HFF-Myc (cell line): Measurements from ENCODE around the gene SH3RF1.

ENCODE experiments used
- DNase-seq: peaks from one replicate; pipeline ENCODE4 v3.0.0-alpha.2; 2011; ENCODE audit warnings: low read depth; ENCODE audit errors: extremely low read depth
- H3K4me3 ChIP-seq: replicated peaks from 2 replicates; pipeline ENCODE4 v1.5.1; 2011; ENCODE audit warnings: low read depth, mild to moderate bottlenecking, control low read depth, low read length
- CTCF ChIP-seq: IDR thresholded peaks from 2 replicates; pipeline ENCODE4 v1.5.1; 2012; ENCODE audit warnings: mild to moderate bottlenecking, low read depth, low read length, control low read depth; ENCODE audit errors: missing control alignments

SH3RF1 gene

GRCh38 chr4:169270810-169271691 lies at the start of gene SH3RF1:
SH3RF1 (minus strand) TSS chr4:169270956; CDS start chr4:169269212, 1,744 bp downstream.
- DNase-seq: no peak
- peak; percentile 7 for TF ChIP-seq CTCF
- peak within 1 kb of the TSS; percentile 88 for H3K4me3 ChIP-seq

- no peak for DNase-seq
- H3K4me3 ChIP-seq: no peak overlapping the region
- no peak for TF ChIP-seq CTCF
Measured at GRCh38 chr4:169315530-169316343, 45.0 kb upstream of the SH3RF1 start.

GRCh38 chr4:169314906-169315305 lies 44.1 kb upstream of the SH3RF1 start:
- H3K4me3 ChIP-seq: no peak overlapping the region
- peak; percentile 20 for DNase-seq
- no peak for TF ChIP-seq CTCF

- TF ChIP-seq CTCF: no peak
- no peak for DNase-seq
- no peak overlapping the region for H3K4me3 ChIP-seq
Measured at GRCh38 chr4:169313732-169314131, 43.0 kb upstream of the SH3RF1 start.

DNA sequence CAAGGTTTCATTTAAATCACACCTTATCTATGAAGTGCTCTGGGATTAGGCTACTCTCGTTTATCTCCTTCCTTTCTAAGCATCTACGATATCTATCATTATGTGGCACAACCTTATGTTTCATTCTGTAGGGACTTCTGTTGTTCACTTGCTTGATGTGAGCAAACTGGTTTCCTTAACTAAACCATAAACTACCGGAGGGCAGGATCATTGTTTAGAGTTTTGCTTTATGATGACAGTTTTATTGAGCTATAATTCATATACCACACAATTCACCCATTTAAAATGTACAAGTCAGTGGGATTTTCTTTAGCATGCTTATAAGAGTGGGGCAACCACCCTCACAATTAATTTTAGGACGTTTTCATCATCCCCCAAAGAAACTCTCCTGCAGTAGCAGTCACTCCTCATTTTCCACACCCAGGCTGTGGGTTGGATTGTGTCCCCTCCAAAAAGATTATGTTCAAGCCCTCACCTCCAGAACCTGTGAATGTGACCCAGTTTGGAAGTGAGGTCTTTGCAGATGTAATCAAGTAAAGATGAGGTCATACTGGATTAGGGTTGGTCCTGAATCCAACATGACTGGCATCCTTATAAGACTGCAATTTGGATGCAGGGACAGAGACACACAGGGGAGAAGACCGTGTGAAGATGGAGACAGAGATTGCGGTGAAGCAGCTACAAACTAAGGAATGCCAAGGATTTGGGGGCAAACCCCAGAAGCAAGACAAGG lies 42.1 kb upstream of the SH3RF1 start:
- no peak overlapping the region for H3K4me3 ChIP-seq
- no peak for DNase-seq
- no peak for TF ChIP-seq CTCF

GRCh38 chr4:169311643-169312365 lies 41.0 kb upstream of the SH3RF1 start:
- no peak overlapping the region for H3K4me3 ChIP-seq
- DNase-seq: peak; percentile 19
- TF ChIP-seq CTCF: peak; percentile 55
